ENCODE measurements around the gene PWWP2A. TPM values are rescaled to one million over a fixed set of nuclear protein-coding genes. Genes with fewer than 3 reads are reported as not detected.

The PWWP2A gene
- total RNA-seq, 1 donor from 2014 or later = 30.2 TPM

DNA sequence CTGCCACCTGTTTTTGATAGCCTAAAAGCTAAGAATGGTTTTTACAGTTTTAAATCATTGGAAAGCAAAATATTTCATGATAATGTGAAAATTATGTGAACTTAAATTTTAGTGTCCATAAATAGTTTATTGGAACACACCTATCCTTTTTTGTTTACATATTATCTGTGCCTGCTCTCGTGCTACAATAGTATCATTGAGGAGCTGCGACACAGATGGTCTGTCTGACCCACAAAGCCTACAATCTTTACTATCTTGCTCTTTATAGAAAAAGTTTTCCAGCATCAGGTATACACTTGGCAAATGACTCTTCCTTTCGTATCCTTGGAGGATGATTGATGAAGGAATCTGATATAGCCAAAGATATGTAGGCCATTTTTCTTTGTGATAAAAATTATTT, 70.2 kb downstream of the PWWP2A start:
- Mint-ChIP-seq H3K9me3 (no peaks in the 10 kb centered on the region), H3K4me3 (no peak overlapping the region), H3K36me3 (ENCODE audit: low read depth) (peaks cover 34% of the 10 kb centered on the region), H3K27ac (no peak overlapping the region), H3K27me3 (ENCODE audit: insufficient read depth) (no peaks in the 10 kb centered on the region), H3K4me1 (ENCODE audit: low read depth) (no peaks in the 10 kb centered on the region)
- DNase-seq (ENCODE audit: low spot score) = no peak
- intact Hi-C loops (cut with micrococcal nuclease) = no loop called here

DNA sequence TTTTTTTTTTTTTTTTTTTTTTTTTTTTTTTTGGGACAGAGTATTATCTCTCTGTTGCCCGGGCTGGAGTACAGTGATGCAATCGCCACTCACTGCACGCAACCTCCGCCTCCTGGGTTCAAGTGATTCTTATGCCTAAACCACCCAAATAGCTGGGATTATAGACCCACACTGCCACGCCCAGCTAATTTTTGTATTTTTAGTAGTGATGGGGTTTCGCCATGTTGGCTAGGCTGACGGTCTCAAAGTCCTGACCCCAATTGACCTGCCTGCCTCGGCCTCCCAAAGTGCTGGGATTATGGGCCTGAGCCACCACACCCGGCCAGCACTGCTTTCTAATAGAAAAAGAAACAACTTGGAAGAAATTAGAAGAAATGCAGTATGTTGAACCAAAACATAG, 71.1 kb downstream of the PWWP2A start:
- H3K4me1 Mint-ChIP-seq (ENCODE audit: low read depth) = no peaks in the 10 kb centered on the region
- peaks cover 35% of the 10 kb centered on the region for H3K36me3 Mint-ChIP-seq (ENCODE audit: low read depth)
- DNase-seq (ENCODE audit: low spot score) = no peak
- H3K27ac Mint-ChIP-seq = no peak overlapping the region
- H3K4me3 Mint-ChIP-seq = no peak overlapping the region
- intact Hi-C loops (cut with micrococcal nuclease) = no loop called here
- no peaks in the 10 kb centered on the region for H3K27me3 Mint-ChIP-seq (ENCODE audit: insufficient read depth)
- H3K9me3 Mint-ChIP-seq = no peaks in the 10 kb centered on the region

DNA sequence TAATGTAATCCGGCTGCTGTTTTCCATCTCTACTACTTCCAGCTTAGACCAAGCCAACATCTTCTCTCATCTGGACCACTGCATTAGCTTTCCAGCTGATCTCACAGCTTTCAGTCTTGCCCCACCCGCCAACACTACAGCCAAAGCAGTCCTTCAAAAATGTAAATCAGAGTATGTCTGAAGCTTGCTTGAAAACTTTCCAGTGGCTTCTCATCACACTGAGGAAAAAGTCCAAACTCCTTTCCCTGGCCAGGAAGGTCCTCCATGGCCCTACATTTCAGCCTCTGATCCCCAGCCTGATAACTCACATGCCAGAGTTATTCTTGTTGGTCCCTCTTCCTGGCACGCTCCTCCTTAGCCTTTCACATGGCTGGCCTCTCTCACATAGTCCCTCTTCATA, 71.8 kb downstream of the PWWP2A start:
- Mint-ChIP-seq H3K4me1 (ENCODE audit: low read depth) (no peaks in the 10 kb centered on the region), H3K4me3 (no peak overlapping the region), H3K27me3 (ENCODE audit: insufficient read depth) (no peaks in the 10 kb centered on the region), H3K27ac (peak overlapping the region; percentile 25), H3K9me3 (no peaks in the 10 kb centered on the region), H3K36me3 (ENCODE audit: low read depth) (peaks cover 32% of the 10 kb centered on the region)
- no peak for DNase-seq (ENCODE audit: low spot score)
- intact Hi-C loops (cut with micrococcal nuclease) = no loop called here

DNA sequence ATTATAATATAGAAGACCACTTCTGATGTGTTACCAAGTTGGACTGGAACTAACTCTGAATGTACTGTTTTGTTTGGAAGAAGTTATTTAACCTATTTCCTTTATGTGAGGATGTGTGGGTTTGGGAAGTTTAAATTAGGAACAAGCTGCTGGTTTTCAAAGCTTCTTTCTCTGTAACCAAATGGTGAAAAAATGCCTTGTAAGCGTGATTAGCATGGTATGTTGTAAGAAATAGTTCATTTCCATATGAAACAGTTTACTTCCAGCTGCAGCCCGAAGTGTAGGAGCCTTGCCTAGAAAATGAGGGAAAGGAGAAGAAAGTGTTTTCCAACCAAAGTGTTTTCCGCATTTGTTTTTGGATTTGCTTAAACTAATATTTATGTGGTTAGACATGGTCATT, 74.3 kb downstream of the PWWP2A start:
- Mint-ChIP-seq H3K4me3 (no peak overlapping the region), H3K27ac (no peak overlapping the region), H3K36me3 (ENCODE audit: low read depth) (peaks cover 32% of the 10 kb centered on the region), H3K9me3 (no peaks in the 10 kb centered on the region), H3K27me3 (ENCODE audit: insufficient read depth) (no peaks in the 10 kb centered on the region), H3K4me1 (ENCODE audit: low read depth) (no peaks in the 10 kb centered on the region)
- intact Hi-C loops (cut with micrococcal nuclease) = no loop called here
- no peak for DNase-seq (ENCODE audit: low spot score)

DNA sequence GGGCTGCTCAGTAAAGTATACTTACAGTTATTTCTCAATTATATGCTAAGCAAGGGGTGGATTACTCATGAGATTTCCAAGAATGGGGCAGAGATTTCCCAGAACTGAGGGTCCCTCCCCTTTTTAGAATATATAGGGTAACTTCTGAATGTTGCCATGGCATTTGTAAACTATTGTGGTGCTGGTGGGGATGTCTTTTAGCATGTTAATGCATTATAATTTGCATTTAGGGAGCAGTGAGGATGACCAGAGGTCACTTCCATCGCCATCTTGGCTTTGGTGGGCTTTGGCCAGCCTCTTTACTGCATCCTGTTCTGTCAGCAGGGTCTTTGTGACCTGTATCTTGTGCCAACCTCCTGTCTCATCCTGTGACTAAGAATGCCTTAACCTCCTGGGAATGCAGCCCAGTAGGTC, 74.9 kb downstream of the PWWP2A start:
- H3K4me1 Mint-ChIP-seq (ENCODE audit: low read depth) = no peaks in the 10 kb centered on the region
- no peak overlapping the region for H3K4me3 Mint-ChIP-seq
- no peaks in the 10 kb centered on the region for H3K27me3 Mint-ChIP-seq (ENCODE audit: insufficient read depth)
- H3K9me3 Mint-ChIP-seq = no peaks in the 10 kb centered on the region
- intact Hi-C loops (cut with micrococcal nuclease) = no loop called here
- H3K36me3 Mint-ChIP-seq (ENCODE audit: low read depth) = peaks cover 29% of the 10 kb centered on the region
- no peak overlapping the region for H3K27ac Mint-ChIP-seq
- no peak for DNase-seq (ENCODE audit: low spot score)

DNA sequence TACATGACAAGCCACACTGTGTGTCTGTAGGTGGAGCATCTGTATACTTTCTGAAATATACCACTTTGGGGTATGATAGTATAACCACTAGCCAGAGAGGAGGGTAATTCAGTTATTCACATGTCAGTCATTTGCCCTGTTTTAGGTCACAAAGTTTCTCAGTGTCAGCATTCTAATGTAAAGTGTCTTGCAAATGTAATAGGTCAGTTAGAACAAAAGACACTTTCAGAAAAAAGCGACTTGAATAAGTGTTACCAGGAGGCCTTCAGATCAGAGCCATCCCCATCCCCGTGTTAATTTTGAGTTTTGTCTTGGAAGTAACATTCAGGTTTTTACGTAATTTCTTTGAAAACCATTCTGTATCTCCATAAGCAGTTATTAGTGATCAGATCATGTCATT, 76.6 kb downstream of the PWWP2A start:
- no peak for DNase-seq (ENCODE audit: low spot score)
- Mint-ChIP-seq H3K36me3 (ENCODE audit: low read depth) (peaks cover 35% of the 10 kb centered on the region), H3K9me3 (no peaks in the 10 kb centered on the region), H3K4me3 (no peak overlapping the region), H3K27ac (no peak overlapping the region), H3K4me1 (ENCODE audit: low read depth) (peaks cover 4% of the 10 kb centered on the region), H3K27me3 (ENCODE audit: insufficient read depth) (no peaks in the 10 kb centered on the region)
- intact Hi-C loops (cut with micrococcal nuclease) = no loop called here

Other genes starting within 250 kb of the PWWP2A start
- not detected in 2 replicates for gene ADRA1B, start 203.0 kb downstream of the PWWP2A start, total RNA-seq
- gene TTC1, start 110.3 kb downstream of the PWWP2A start, total RNA-seq = 65.9 and 69.1 TPM in 2 replicates
- not detected in 2 replicates for gene FABP6, start 110.1 kb upstream of the PWWP2A start, total RNA-seq
- not detected in 2 replicates for gene CCNJL, start 193.1 kb upstream of the PWWP2A start, total RNA-seq